D721Med (cell line): ENCODE measurements around the gene DIPK1A.

Source experiments
- DNase-seq: peaks from one replicate; pipeline ENCODE4 v3.0.0; 2011; ENCODE audit warnings: low spot score; ENCODE audit not compliant: insufficient read length
- FAIRE-seq: peaks from 2 replicates; lab custom pipeline; 2011; peaks lifted over from hg19 to GRCh38; lab: Jason Lieb, UNC
- CTCF ChIP-seq: IDR thresholded peaks from 2 replicates; pipeline ENCODE4 v1.5.1; 2012; ENCODE audit warnings: mild to moderate bottlenecking, control low read depth; ENCODE audit not compliant: insufficient read depth; ENCODE audit errors: missing control alignments

DIPK1A gene

GRCh38 chr1:92915547-92915946 is 45.7 kb downstream of the DIPK1A start:
- FAIRE-seq (no peak), DNase-seq (no peak)
- TF ChIP-seq CTCF = no peak

- FAIRE-seq (no peak), DNase-seq (no peak)
- peak; percentile 22 for TF ChIP-seq CTCF
Measured at GRCh38 chr1:92913093-92913819, 48.0 kb downstream of the DIPK1A start.

GRCh38 chr1:92910081-92910480 is 51.2 kb downstream of the DIPK1A start:
- no peak for FAIRE-seq
- no peak for DNase-seq
- no peak for TF ChIP-seq CTCF

- no peak for DNase-seq
- no peak for TF ChIP-seq CTCF
- no peak for FAIRE-seq
Measured at GRCh38 chr1:92909321-92909720, 51.9 kb downstream of the DIPK1A start.

GRCh38 chr1:92907949-92908684 is 53.1 kb downstream of the DIPK1A start:
- no peak for TF ChIP-seq CTCF
- no peak for FAIRE-seq
- DNase-seq = no peak

GRCh38 chr1:92903765-92904164 is 57.5 kb downstream of the DIPK1A start:
- no peak for TF ChIP-seq CTCF
- FAIRE-seq (no peak), DNase-seq (no peak)

- no peak for DNase-seq
- no peak for FAIRE-seq
Measured at GRCh38 chr1:92902406-92902744, 58.9 kb downstream of the DIPK1A start.

More at GRCh38 chr1:92902406-92902744, 58.9 kb downstream of the DIPK1A start:
- no peak for TF ChIP-seq CTCF
